K562 (cell line): ENCODE measurements around the gene ITPRID2. TPM values are rescaled to one million over a fixed set of nuclear protein-coding genes. Genes with fewer than 3 reads are reported as not detected.

Experiments
- ATAC-seq: fragments of 200-7000 bp; cut with Tn5 transposase; 3 replicates; pipeline ENCODE4 v1.9.1; 2020; ENCODE audit warnings: moderate library complexity
- BruUV-seq: library from RNA; stranded (reverse); fragments of 400-500 nt; replicated peaks from 2 replicates; lab custom pipeline; 2021; lab: Mats Ljungman, UMichigan
- CTCF ChIA-PET: fragments of 300-600 bp; formaldehyde crosslinking; extraction: SDS; loops from one replicate; lab custom pipeline; 2021; ENCODE audit warnings: low intra/inter-chr PET ratio; lab: Yijun Ruan, JAX
- POLR2A ChIA-PET: fragments of 300-600, 350-650 bp; sonication (Branson Sonifier 250); formaldehyde crosslinking; extraction: SDS; loops from one replicate; lab custom pipeline; 2021; ENCODE audit warnings: antibody characterized with exemption, inconsistent platforms; lab: Yijun Ruan, JAX
- DNase-seq, 4 experiments: peaks; one replicate each; pipeline versions ENCODE4 v3.0.0 to v3.0.0-alpha.2; 2011 to 2018; ENCODE audit warnings: low spot score in 3 of 4, mixed read lengths in 3 of 4; ENCODE audit errors: extremely low read depth in 1 of 4
- FAIRE-seq: peaks from 2 replicates; lab custom pipeline; 2011; peaks lifted over from hg19 to GRCh38; lab: Jason Lieb, UNC
- H2AFZ ChIP-seq: 2 replicates; pipeline ENCODE4 v1.6.0; 2011; ENCODE audit warnings: low read depth, low read length, control low read depth, inconsistent platforms
- H3K27ac ChIP-seq: fragments of 200-600 bp; 3 replicates; pipeline ENCODE4 v1.8.0; 2011; ENCODE audit warnings: low read depth, mild to moderate bottlenecking, control low read depth, inconsistent platforms, low read length, moderate library complexity, mixed read lengths; ENCODE audit errors: extremely low read depth
- H3K27me3 ChIP-seq, 2 experiments: fragments of 300-600 bp in 1 of 2; 2 replicates in 1 of 2; 3 replicates in 1 of 2; pipeline versions ENCODE4 v1.6.0 to v1.8.0; 2011; ENCODE audit warnings: inconsistent platforms in 2 of 2, low read length in 2 of 2, mild to moderate bottlenecking in 1 of 2, mixed read lengths in 1 of 2, moderate library complexity in 1 of 2; ENCODE audit not compliant: control insufficient read depth in 2 of 2, insufficient read depth in 2 of 2
- H3K36me3 ChIP-seq: fragments of 300-600 bp; 3 replicates; pipeline ENCODE4 v1.8.0; 2011; ENCODE audit warnings: mild to moderate bottlenecking, low read length, inconsistent platforms; ENCODE audit not compliant: control insufficient read depth, insufficient read depth
- H3K4me1 ChIP-seq, 2 experiments: fragments of 200-600 bp in 1 of 2; replicated peaks in 1 of 2; 2 replicates in 1 of 2; 3 replicates in 1 of 2; pipeline versions ENCODE4 v1.5.1 to v1.8.0; 2011; ENCODE audit warnings: inconsistent platforms in 2 of 2, low read length in 2 of 2, mild to moderate bottlenecking in 1 of 2, mixed read lengths in 1 of 2, moderate library complexity in 1 of 2; ENCODE audit not compliant: control insufficient read depth in 2 of 2, insufficient read depth in 2 of 2
- H3K4me2 ChIP-seq: 2 replicates; pipeline ENCODE4 v1.6.1; 2011; ENCODE audit warnings: low read length, control low read depth, inconsistent platforms, mixed read lengths; ENCODE audit not compliant: insufficient read depth
- H3K4me3 ChIP-seq: fragments of 200-600 bp; sonication (generic), shearing (Covaris generic); 2 replicates; pipeline ENCODE4 v1.5.1; 2016; ENCODE audit warnings: control low read depth, inconsistent platforms
- H3K79me2 ChIP-seq: fragments of 200-600 bp; 3 replicates; pipeline ENCODE4 v1.8.0; 2011; ENCODE audit warnings: low read length, inconsistent platforms; ENCODE audit not compliant: control insufficient read depth, insufficient read depth
- H3K9ac ChIP-seq, 2 experiments: 2 replicates each; pipeline versions ENCODE4 v1.6.0 to v1.6.1; 2011; ENCODE audit warnings: low read depth in 2 of 2, low read length in 2 of 2, control low read depth in 1 of 2, inconsistent platforms in 1 of 2, mild to moderate bottlenecking in 1 of 2, mixed read lengths in 1 of 2; ENCODE audit not compliant: insufficient read depth in 1 of 2
- H3K9me1 ChIP-seq: one replicate; pipeline ENCODE4 v1.6.0; 2011; ENCODE audit warnings: inconsistent platforms, mild to moderate bottlenecking, low read length, moderate library complexity; ENCODE audit not compliant: control insufficient read depth, insufficient read depth
- H3K9me3 ChIP-seq: replicated peaks from 2 replicates; pipeline ENCODE4 v1.5.1; 2011; ENCODE audit warnings: low read depth, low read length, inconsistent platforms; ENCODE audit not compliant: control insufficient read depth, insufficient read depth
- H4K20me1 ChIP-seq: replicated peaks from 2 replicates; pipeline ENCODE4 v1.6.1; 2011; ENCODE audit warnings: low read length, inconsistent platforms, mixed read lengths; ENCODE audit not compliant: control insufficient read depth, insufficient read depth
- ATF3 ChIP-seq, 2 experiments: fragments of 450-650 bp in 1 of 2; sonication (generic) in 1 of 2; formaldehyde crosslinking in 1 of 2; IDR thresholded peaks in 1 of 2; conservative IDR thresholded peaks in 1 of 2; 2 replicates each; pipeline versions ENCODE4 v1.6.1 to v1.8.1; 2016 to 2023; ENCODE audit warnings: mild to moderate bottlenecking in 2 of 2, moderate library complexity in 2 of 2, inconsistent platforms in 1 of 2, missing genetic modification reagents in 1 of 2
- E2F3 ChIP-seq: fragments of 250-450 bp; sonication (Bioruptor Pico); IDR thresholded peaks from 2 replicates; pipeline ENCODE4 v1.4.0; 2020; ENCODE audit warnings: mild to moderate bottlenecking
- ETV5 ChIP-seq: sonication (generic); formaldehyde crosslinking; IDR thresholded peaks from 2 replicates; pipeline ENCODE4 v1.4.0; 2020; ENCODE audit warnings: low read depth, mild to moderate bottlenecking, missing genetic modification reagents
- FOXK2 ChIP-seq, 2 experiments: fragments of 450-650 bp; IDR thresholded peaks in 1 of 2; conservative IDR thresholded peaks in 1 of 2; 2 replicates each; pipeline ENCODE4 v1.6.1; 2016; ENCODE audit warnings: low read depth in 2 of 2, mild to moderate bottlenecking in 1 of 2
- GTF2E2 ChIP-seq: fragments of 200-800 bp; sonication (Bioruptor generic); IDR thresholded peaks from 2 replicates; pipeline ENCODE4 v1.6.1; 2016; ENCODE audit warnings: missing genetic modification characterization, missing compliant biosample characterization
- GTF3C2 ChIP-seq: IDR thresholded peaks from 3 replicates; pipeline ENCODE4 v1.6.1; 2011; ENCODE audit warnings: borderline replicate concordance, mild to moderate bottlenecking, moderate library complexity; ENCODE audit not compliant: insufficient read length; ENCODE audit errors: extremely low read depth
- HDGF ChIP-seq: fragments of 450-650 bp; IDR thresholded peaks from 2 replicates; pipeline ENCODE4 v1.6.1; 2016
- KDM4B ChIP-seq, 2 experiments: fragments of 450-650 bp in 1 of 2; sonication (generic) in 1 of 2; IDR thresholded peaks; 2 replicates each; pipeline ENCODE4 v1.6.1; 2016 to 2017; ENCODE audit warnings: borderline replicate concordance in 2 of 2, antibody characterized with exemption in 1 of 2, low read depth in 1 of 2, mild to moderate bottlenecking in 1 of 2
- PRPF4 ChIP-seq: fragments of 200-400 bp; formaldehyde crosslinking; IDR thresholded peaks from one replicate; pipeline ENCODE4 v1.6.1; 2017; ENCODE audit warnings: low read length, low read depth, mild to moderate bottlenecking; ENCODE audit not compliant: insufficient read depth, poor library complexity, severe bottlenecking
- ZBTB1 ChIP-seq: sonication (generic); formaldehyde crosslinking; IDR thresholded peaks from 2 replicates; pipeline ENCODE4 v1.8.1; 2023; ENCODE audit warnings: missing genetic modification reagents, low read depth, mild to moderate bottlenecking, borderline replicate concordance
- ZNF197 ChIP-seq: fragments of 200-800 bp; sonication (Bioruptor generic); IDR thresholded peaks from 2 replicates; pipeline ENCODE4 v1.6.1; 2016; ENCODE audit warnings: low read depth, missing genetic modification characterization, missing compliant biosample characterization
- WGBS: fragments of 100-300 bp; shearing (Covaris generic); methylation state at CpG from one replicate; pipeline ENCODE4 v1.1.6; 2016; ENCODE audit warnings: low coverage, mixed read lengths; ENCODE audit not compliant: insufficient coverage; ENCODE audit errors: missing lambda C conversion rate; 5-methylcytosine and 5-hydroxymethylcytosine counted together
- in situ Hi-C: fragments of 300-500 bp; cut with MboI; formaldehyde crosslinking; loops from 4 replicates; pipeline ENCODE4 v1.15.0; 2018; ENCODE audit warnings: inconsistent platforms, mixed read lengths
- intact Hi-C: fragments of 100-400 bp; cut with micrococcal nuclease; formaldehyde crosslinking; loops from 2 replicates; pipeline ENCODE4 v1.14.2; 2022
- polyA plus RNA-seq, 8 experiments: library from polyadenylated mRNA; depleted of rRNA in 4 of 8; stranded (reverse) in 5 of 8; unstranded in 3 of 8; fragments of >200 nt; fragmentation: Nextera tagmentation in 2 of 8; fragmentation: Illumina TruSeq in 1 of 8; extraction: Ambion mirVana in 2 of 8; extraction: Trizol in 1 of 8; gene quantifications; 2 replicates each; pipeline versions ENCODE4 v1.2.1 to v1.2.3, GENCODE V29; 2011 to 2014; ENCODE audit warnings: inconsistent platforms in 1 of 8, missing spikeins in 1 of 8
- total RNA-seq, 7 experiments: library from RNA; depleted of rRNA in 6 of 7; stranded (reverse); fragments of >200 nt in 6 of 7; fragmentation: Illumina TruSeq in 2 of 7; extraction: Trizol in 2 of 7; gene quantifications; 2 replicates each; pipeline versions ENCODE4 v1.2.1 to v1.2.3, GENCODE V29; 2011 to 2021; ENCODE audit warnings: low replicate concordance in 1 of 7

ITPRID2 gene
- total and polyA plus RNA-seq, 9 of the 15 experiments (the other 6 are each of a cell fraction or from before 2014, with no cell fraction given): 18.5 to 77.8 (median 52.0) TPM

GRCh38 chr2:181924336-181924735, 32.8 kb downstream of the ITPRID2 start:
- H3K9me3 ChIP-seq: 0 out of 2 replicates have a peak, but pooled peaks cover 3% of the 10 kb centered on the region
- H3K4me1 ChIP-seq: no peaks in the 10 kb centered on the region
- BruUV-seq: no TSS peak
- H2AFZ ChIP-seq: no peak overlapping the region
- H3K27ac ChIP-seq: no peak overlapping the region
- H3K4me2 ChIP-seq: no peak overlapping the region
- no peak for FAIRE-seq
- H3K79me2 ChIP-seq: peaks cover 20% of the 10 kb centered on the region
- H3K36me3 ChIP-seq: peaks cover 75% of the 10 kb centered on the region
- WGBS: 97% methylated on average over 2 of the region's 2 CpGs
- no peak overlapping the region for H3K9ac ChIP-seq
- no peaks in the 10 kb centered on the region for H4K20me1 ChIP-seq
- intact Hi-C loops: no loop called here
- no peak overlapping the region for H3K4me3 ChIP-seq
- in situ Hi-C loops: no loop called here
- TF ChIP-seq ZNF197 (CRISPR knock-in tag) (no peak), PRPF4 (no peak), GTF2E2 (tag) (no peak), ETV5 (CRISPR knock-in tag) (no peak), HDGF (no peak), ZBTB1 (CRISPR knock-in tag) (no peak), ATF3 (IDR thresholded peaks at IDR 0.05) (no peak), ATF3 (CRISPR knock-in tag; conservative IDR thresholded peaks at IDR 0.05) (no peak), KDM4B (IDR thresholded peaks at IDR 0.05; ENCODE audit: borderline replicate concordance in 2 of 2, low read depth in 1 of 2) (no peak), FOXK2 (conservative IDR thresholded peaks at IDR 0.05 in 1 of 2, IDR thresholded peaks at IDR 0.05 in 1 of 2; ENCODE audit: low read depth in 2 of 2) (no peak), E2F3 (no peak), GTF3C2 (no peak)
- TF ChIP-seq, all 486 proteins: peak for 0
- Histone ChIP-seq H3K9me1 (no peaks in the 10 kb centered on the region), H3K27me3 (no peaks in the 10 kb centered on the region)
- ChIA-PET CTCF (no interaction called here), POLR2A (no interaction called here)
- ATAC-seq (no peak), DNase-seq (no peak)
